SK-N-SH treated with all-trans-retinoic acid at 6 μM for 48 hours (cell line): Measurements from ENCODE around the gene TYK2.
"Not testable (repeated sequence)": the region's sequence is repeated elsewhere in the genome, so short reads cannot be mapped to it uniquely, and the experiment has no call there.

Source experiments
- ATAC-seq: fragments of 200-7000 bp; cut with Tn5 transposase; 3 replicates; pipeline ENCODE4 v1.9.1; 2020; ENCODE audit warnings: mild to moderate bottlenecking, moderate library complexity
- BACH2 ChIP-seq: fragments of 250-450 bp; sonication (Bioruptor Pico); IDR thresholded peaks from 2 replicates; pipeline ENCODE4 v1.9.0; 2021; ENCODE audit warnings: mild to moderate bottlenecking, borderline replicate concordance
- ESRRG ChIP-seq: fragments of 250-450 bp; sonication (Bioruptor Pico); IDR thresholded peaks from 2 replicates; pipeline ENCODE4 v1.6.1; 2021; ENCODE audit warnings: mild to moderate bottlenecking
- GLIS3 ChIP-seq: fragments of 250-450 bp; sonication (Bioruptor Pico); IDR thresholded peaks from 2 replicates; pipeline ENCODE4 v1.5.0; 2020; ENCODE audit warnings: mild to moderate bottlenecking, moderate library complexity
- OSR1 ChIP-seq: fragments of 250-450 bp; sonication (Bioruptor Pico); IDR thresholded peaks from 2 replicates; pipeline ENCODE4 v1.8.0; 2022; ENCODE audit warnings: moderate library complexity, mild to moderate bottlenecking, inconsistent platforms
- PPARA ChIP-seq: fragments of 250-450 bp; sonication (Bioruptor Pico); IDR thresholded peaks from 2 replicates; pipeline ENCODE4 v1.5.0; 2020; ENCODE audit warnings: mild to moderate bottlenecking, borderline replicate concordance
- RARB ChIP-seq: fragments of 250-450 bp; sonication (Bioruptor Pico); IDR thresholded peaks from 2 replicates; pipeline ENCODE4 v1.8.0; 2021; ENCODE audit warnings: mild to moderate bottlenecking, moderate library complexity
- SNAI2 ChIP-seq: fragments of 250-450 bp; sonication (Bioruptor Pico); IDR thresholded peaks from 2 replicates; pipeline ENCODE4 v1.5.0; 2020; ENCODE audit warnings: mild to moderate bottlenecking, moderate library complexity
- TOX ChIP-seq: fragments of 250-450 bp; sonication (Bioruptor Pico); IDR thresholded peaks from 2 replicates; pipeline ENCODE4 v1.8.0; 2021; ENCODE audit warnings: mild to moderate bottlenecking, moderate library complexity, borderline replicate concordance
- ZC3H10 ChIP-seq: fragments of 250-450 bp; sonication (Bioruptor Pico); IDR thresholded peaks from 2 replicates; pipeline ENCODE4 v1.5.1; 2021; ENCODE audit warnings: mild to moderate bottlenecking, moderate library complexity
- ZFP3 ChIP-seq: fragments of 250-450 bp; sonication (Bioruptor Pico); IDR thresholded peaks from 2 replicates; pipeline ENCODE4 v1.5.0; 2020; ENCODE audit warnings: mild to moderate bottlenecking, moderate library complexity
- ZNF565 ChIP-seq: fragments of 450-650 bp; formaldehyde crosslinking; conservative IDR thresholded peaks from 2 replicates; pipeline ENCODE4 v1.5.0; 2020; ENCODE audit warnings: low read depth, mild to moderate bottlenecking, moderate library complexity
- ZNF70 ChIP-seq: fragments of 450-650 bp; formaldehyde crosslinking; IDR thresholded peaks from 2 replicates; pipeline ENCODE4 v1.5.0; 2020; ENCODE audit warnings: mild to moderate bottlenecking, moderate library complexity
- ZNF8 ChIP-seq: fragments of 450-650 bp; formaldehyde crosslinking; IDR thresholded peaks from 2 replicates; pipeline ENCODE4 v1.5.0; 2020; ENCODE audit warnings: mild to moderate bottlenecking, moderate library complexity
- TF ChIP-seq, protein P1 (sequence below): fragments of 250-450 bp; sonication (Bioruptor Pico); IDR thresholded peaks from 2 replicates; pipeline ENCODE4 v1.8.0; 2020; ENCODE audit warnings: mild to moderate bottlenecking, moderate library complexity, borderline replicate concordance
- TF ChIP-seq, protein P2 (sequence below): fragments of 250-450 bp; sonication (Bioruptor Pico); IDR thresholded peaks from 2 replicates; pipeline ENCODE4 v1.8.0; 2021; ENCODE audit warnings: low read depth, mild to moderate bottlenecking, moderate library complexity, borderline replicate concordance
- TF ChIP-seq, protein P3 (sequence below): fragments of 250-450 bp; sonication (Bioruptor Pico); IDR thresholded peaks from 2 replicates; pipeline ENCODE4 v1.5.0; 2020; ENCODE audit warnings: mild to moderate bottlenecking, moderate library complexity

The TYK2 gene

DNA sequence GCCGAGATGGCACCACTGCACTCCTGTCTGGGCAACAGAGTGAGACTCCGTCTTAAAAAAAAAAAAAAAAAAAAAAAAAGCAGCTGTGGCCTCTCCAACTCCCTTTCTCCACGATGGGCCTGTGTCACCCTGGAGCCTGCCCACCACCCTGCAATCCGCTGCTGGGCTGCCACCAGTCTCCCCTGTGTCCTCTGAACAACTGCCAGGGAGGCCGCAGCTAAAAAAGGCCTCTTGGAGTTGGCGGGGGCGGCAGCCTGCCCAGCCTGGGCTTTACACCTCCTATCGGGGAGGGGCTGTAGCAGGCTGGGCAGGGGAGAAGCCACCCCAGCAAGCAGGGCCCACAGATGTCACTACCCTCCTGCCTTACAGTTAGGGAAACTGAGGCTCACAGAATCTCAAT lies 19.5 kb upstream of the TYK2 start (continued):
- TF ChIP-seq, protein P1, sequence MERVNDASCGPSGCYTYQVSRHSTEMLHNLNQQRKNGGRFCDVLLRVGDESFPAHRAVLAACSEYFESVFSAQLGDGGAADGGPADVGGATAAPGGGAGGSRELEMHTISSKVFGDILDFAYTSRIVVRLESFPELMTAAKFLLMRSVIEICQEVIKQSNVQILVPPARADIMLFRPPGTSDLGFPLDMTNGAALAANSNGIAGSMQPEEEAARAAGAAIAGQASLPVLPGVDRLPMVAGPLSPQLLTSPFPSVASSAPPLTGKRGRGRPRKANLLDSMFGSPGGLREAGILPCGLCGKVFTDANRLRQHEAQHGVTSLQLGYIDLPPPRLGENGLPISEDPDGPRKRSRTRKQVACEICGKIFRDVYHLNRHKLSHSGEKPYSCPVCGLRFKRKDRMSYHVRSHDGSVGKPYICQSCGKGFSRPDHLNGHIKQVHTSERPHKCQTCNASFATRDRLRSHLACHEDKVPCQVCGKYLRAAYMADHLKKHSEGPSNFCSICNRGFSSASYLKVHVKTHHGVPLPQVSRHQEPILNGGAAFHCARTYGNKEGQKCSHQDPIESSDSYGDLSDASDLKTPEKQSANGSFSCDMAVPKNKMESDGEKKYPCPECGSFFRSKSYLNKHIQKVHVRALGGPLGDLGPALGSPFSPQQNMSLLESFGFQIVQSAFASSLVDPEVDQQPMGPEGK (CRISPR knock-in tag) = no peak
- TF ChIP-seq RARB (CRISPR knock-in tag) (no peak), TOX (CRISPR knock-in tag) (no peak), GLIS3 (CRISPR knock-in tag) (no peak), ZC3H10 (CRISPR knock-in tag) (no peak), SNAI2 (CRISPR knock-in tag) (no peak), ZNF8 (no peak)

DNA sequence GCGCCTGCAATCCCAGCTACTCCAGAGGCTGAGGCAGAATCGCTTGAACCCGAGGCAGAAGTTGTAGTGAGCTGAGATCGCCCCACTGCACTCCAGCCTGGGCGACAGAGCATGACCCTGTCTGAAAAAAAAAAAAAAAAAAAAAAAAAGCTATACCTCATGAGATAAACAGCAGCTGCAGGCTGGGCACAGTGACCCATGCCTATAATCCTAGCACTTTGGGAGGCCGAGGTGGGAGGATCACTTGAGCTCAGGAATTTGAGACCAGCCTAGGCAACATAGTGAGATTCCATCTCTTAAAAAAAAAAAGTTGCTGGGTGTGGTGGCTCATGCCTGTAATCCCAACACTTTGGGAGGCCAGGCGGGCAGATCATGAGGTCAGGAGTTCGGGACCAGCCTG lies 19.0 kb upstream of the TYK2 start:
- ATAC-seq = not testable (repeated sequence)

DNA sequence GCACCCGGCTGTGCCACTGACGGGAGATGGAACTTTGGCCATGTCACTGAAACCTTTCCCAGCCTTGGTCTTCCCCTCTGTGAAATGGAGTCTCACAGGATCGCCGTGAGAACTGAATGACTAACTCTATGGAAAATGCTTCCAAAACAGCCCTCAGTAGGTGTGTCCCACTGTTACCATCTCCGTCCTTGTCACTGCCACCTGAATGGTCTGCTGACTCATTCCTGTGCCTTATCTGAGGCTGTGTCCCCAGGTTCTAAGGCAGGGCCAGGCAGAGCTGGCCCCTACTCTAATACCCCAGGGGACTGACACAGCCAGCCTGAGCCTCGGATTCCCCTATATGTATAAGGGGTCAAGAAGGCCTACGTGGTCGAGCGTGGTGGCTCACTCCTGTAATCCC lies 18.4 kb upstream of the TYK2 start:
- TF ChIP-seq ZC3H10 (CRISPR knock-in tag) = no peak
- TF ChIP-seq BACH2 (CRISPR knock-in tag) = no peak
- TF ChIP-seq ZNF565 (CRISPR knock-in tag) = no peak
- TF ChIP-seq, protein P1 (CRISPR knock-in tag) = no peak
- TF ChIP-seq, protein P2, sequence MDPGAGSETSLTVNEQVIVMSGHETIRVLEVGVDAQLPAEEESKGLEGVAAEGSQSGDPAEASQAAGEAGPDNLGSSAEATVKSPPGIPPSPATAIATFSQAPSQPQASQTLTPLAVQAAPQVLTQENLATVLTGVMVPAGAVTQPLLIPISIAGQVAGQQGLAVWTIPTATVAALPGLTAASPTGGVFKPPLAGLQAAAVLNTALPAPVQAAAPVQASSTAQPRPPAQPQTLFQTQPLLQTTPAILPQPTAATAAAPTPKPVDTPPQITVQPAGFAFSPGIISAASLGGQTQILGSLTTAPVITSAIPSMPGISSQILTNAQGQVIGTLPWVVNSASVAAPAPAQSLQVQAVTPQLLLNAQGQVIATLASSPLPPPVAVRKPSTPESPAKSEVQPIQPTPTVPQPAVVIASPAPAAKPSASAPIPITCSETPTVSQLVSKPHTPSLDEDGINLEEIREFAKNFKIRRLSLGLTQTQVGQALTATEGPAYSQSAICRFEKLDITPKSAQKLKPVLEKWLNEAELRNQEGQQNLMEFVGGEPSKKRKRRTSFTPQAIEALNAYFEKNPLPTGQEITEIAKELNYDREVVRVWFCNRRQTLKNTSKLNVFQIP = no peak
- no peak for ATAC-seq

DNA sequence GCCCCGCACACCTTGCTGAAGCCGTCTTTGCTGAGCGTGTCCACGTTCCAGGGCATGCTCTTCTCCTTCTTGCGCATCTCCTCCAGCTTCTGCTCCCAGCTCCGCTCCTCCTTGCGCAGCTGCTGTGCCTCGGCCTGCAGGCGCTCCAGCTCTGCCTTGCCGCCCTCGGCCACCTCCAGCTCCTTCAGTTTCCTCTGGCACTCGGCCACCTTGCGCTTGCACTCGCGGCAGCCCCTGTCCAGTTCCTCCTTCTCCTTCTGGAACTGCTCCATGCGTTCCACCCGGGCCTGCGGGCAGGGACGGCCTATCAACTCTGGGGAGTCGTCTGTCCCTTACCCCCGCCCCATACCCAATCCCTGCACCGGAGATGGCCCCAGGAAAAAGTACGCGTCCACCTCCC lies 15.5 kb upstream of the TYK2 start:
- ATAC-seq = no peak
- no peak for TF ChIP-seq RARB (CRISPR knock-in tag)
- no peak for TF ChIP-seq ESRRG (CRISPR knock-in tag)
- TF ChIP-seq, protein P3, sequence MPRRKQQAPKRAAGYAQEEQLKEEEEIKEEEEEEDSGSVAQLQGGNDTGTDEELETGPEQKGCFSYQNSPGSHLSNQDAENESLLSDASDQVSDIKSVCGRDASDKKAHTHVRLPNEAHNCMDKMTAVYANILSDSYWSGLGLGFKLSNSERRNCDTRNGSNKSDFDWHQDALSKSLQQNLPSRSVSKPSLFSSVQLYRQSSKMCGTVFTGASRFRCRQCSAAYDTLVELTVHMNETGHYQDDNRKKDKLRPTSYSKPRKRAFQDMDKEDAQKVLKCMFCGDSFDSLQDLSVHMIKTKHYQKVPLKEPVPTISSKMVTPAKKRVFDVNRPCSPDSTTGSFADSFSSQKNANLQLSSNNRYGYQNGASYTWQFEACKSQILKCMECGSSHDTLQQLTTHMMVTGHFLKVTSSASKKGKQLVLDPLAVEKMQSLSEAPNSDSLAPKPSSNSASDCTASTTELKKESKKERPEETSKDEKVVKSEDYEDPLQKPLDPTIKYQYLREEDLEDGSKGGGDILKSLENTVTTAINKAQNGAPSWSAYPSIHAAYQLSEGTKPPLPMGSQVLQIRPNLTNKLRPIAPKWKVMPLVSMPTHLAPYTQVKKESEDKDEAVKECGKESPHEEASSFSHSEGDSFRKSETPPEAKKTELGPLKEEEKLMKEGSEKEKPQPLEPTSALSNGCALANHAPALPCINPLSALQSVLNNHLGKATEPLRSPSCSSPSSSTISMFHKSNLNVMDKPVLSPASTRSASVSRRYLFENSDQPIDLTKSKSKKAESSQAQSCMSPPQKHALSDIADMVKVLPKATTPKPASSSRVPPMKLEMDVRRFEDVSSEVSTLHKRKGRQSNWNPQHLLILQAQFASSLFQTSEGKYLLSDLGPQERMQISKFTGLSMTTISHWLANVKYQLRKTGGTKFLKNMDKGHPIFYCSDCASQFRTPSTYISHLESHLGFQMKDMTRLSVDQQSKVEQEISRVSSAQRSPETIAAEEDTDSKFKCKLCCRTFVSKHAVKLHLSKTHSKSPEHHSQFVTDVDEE (CRISPR knock-in tag) = no peak
- TF ChIP-seq PPARA (CRISPR knock-in tag) = no peak
- TF ChIP-seq ZFP3 (CRISPR knock-in tag) = no peak
- TF ChIP-seq SNAI2 (CRISPR knock-in tag) = no peak
- TF ChIP-seq ZC3H10 (CRISPR knock-in tag) = no peak
- TF ChIP-seq ZNF70 (CRISPR knock-in tag) = no peak
- TF ChIP-seq, protein P1 (CRISPR knock-in tag) = no peak
- TF ChIP-seq, protein P2 = no peak
- TF ChIP-seq OSR1 = no peak
